Spinal cord (tissue), 10 donors: ENCODE measurements around the gene PRELP. TPM values are rescaled to one million over a fixed set of nuclear protein-coding genes. Genes with fewer than 3 reads are reported as not detected.

ENCODE experiments used
- DNase-seq, 6 donors: peaks; one replicate each; pipeline versions ENCODE4 v3.0.0 to v3.0.0-alpha.2; 2013 to 2015; ENCODE audit warnings: low spot score in 6 of 6, low read depth in 4 of 6
- H3K27ac ChIP-seq: one replicate; pipeline ENCODE4 v1.5.1; 2013; ENCODE audit warnings: low read depth, low read length, control low read depth
- H3K27me3 ChIP-seq: one replicate; pipeline ENCODE4 v1.6.1; 2013; ENCODE audit warnings: low read length; ENCODE audit not compliant: control insufficient read depth, insufficient read depth
- H3K36me3 ChIP-seq: one replicate; pipeline ENCODE4 v1.6.1; 2013; ENCODE audit warnings: low read length; ENCODE audit not compliant: control insufficient read depth, insufficient read depth
- H3K4me1 ChIP-seq: one replicate; pipeline ENCODE4 v1.6.1; 2013; ENCODE audit warnings: low read length; ENCODE audit not compliant: control insufficient read depth, insufficient read depth
- H3K4me3 ChIP-seq: one replicate; pipeline ENCODE4 v1.5.1; 2013; ENCODE audit warnings: low read depth, low read length, control low read depth
- H3K9me3 ChIP-seq: one replicate; pipeline ENCODE4 v1.6.1; 2013; ENCODE audit warnings: low read length; ENCODE audit not compliant: control insufficient read depth, insufficient read depth
- WGBS: methylation state at CpG from one replicate; pipeline ENCODE4 v1.1.5; 2013; ENCODE audit warnings: missing lambda C conversion rate; ENCODE audit not compliant: insufficient coverage; 5-methylcytosine and 5-hydroxymethylcytosine counted together
- polyA plus RNA-seq, 2 donors: library from polyadenylated mRNA; unstranded; fragments of 120-200 nt; gene quantifications; one replicate each; pipeline ENCODE4 v1.2.1, GENCODE V29; 2013; ENCODE audit not compliant: insufficient read length in 2 of 2
- total RNA-seq, 2 donors: library from RNA; depleted of rRNA in 1 of 2; stranded (reverse); fragments of 120-200 nt in 1 of 2; fragments of >200 nt in 1 of 2; gene quantifications; one replicate each; pipeline versions ENCODE4 v1.2.3 to v1.2.4, GENCODE V29; 2013 to 2014
- donor health status: healthy.

Gene PRELP
- total and polyA plus RNA-seq, 4 donors = 3.4 to 8.0 (median 4.0) TPM

DNA sequence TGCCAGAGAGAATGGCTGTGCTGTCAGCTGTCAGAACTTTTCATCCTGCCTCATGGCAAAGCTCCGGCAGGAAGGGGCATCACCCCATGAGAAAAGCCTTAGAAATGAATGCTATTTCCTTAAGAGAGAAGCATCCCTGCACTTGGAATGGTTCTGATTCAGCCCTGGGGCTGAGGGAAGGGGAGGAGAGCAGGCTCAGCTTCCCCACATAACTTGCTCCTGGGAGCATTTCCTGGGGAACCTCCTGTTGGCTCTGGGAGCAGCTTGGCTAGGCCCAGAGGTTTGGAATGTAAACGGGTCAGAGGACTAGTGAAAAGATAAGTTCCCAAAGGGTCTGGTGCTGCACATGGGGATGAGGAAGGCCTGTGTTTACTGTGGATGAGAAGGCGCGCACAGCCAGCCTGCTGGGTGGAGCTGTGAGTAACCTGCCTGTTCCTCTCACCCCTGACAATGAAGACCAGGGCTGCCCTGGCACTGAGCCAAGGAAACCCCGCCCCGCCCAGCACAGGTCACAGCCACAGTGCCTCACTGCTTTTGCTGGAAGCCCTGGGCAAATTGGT, 5.0 kb downstream of the PRELP start:
- Histone ChIP-seq H3K9me3 (no peaks in the 10 kb centered on the region), H3K4me3 (no peak overlapping the region), H3K27ac (peak overlapping the region; percentile 78), H3K4me1 (peaks cover 14% of the 10 kb centered on the region), H3K27me3 (no peaks in the 10 kb centered on the region), H3K36me3 (no peaks in the 10 kb centered on the region)
- 59% methylated on average over 4 of the region's 6 CpGs for WGBS
- no peak for DNase-seq

DNA sequence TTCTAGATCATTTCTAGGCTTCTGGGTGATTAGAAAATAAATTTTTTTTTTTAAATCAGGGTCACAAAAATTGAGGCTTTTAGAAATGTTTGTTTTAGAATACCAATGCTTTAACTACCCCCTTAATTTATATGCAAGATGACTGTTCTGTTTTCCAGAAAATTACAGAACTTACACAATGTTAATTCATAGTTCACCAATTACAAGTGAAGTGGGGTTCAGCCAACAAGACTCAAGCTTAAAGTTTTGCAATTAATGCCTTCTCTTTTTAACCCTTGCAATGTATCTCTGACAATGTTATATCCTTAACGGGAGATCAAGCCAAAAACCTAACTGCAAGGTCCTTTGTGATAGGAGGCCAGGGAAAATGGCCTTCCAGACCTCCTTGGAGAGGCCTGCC, 5.6 kb downstream of the PRELP start:
- no peak overlapping the region for H3K4me3 ChIP-seq
- H3K9me3 ChIP-seq = no peaks in the 10 kb centered on the region
- no peaks in the 10 kb centered on the region for H3K27me3 ChIP-seq
- no CpG with 5 or more reads among the region's 1 CpG for WGBS
- DNase-seq = no peak
- H3K36me3 ChIP-seq = no peaks in the 10 kb centered on the region
- peak overlapping the region; percentile 78 for H3K27ac ChIP-seq
- H3K4me1 ChIP-seq = peaks cover 11% of the 10 kb centered on the region

DNA sequence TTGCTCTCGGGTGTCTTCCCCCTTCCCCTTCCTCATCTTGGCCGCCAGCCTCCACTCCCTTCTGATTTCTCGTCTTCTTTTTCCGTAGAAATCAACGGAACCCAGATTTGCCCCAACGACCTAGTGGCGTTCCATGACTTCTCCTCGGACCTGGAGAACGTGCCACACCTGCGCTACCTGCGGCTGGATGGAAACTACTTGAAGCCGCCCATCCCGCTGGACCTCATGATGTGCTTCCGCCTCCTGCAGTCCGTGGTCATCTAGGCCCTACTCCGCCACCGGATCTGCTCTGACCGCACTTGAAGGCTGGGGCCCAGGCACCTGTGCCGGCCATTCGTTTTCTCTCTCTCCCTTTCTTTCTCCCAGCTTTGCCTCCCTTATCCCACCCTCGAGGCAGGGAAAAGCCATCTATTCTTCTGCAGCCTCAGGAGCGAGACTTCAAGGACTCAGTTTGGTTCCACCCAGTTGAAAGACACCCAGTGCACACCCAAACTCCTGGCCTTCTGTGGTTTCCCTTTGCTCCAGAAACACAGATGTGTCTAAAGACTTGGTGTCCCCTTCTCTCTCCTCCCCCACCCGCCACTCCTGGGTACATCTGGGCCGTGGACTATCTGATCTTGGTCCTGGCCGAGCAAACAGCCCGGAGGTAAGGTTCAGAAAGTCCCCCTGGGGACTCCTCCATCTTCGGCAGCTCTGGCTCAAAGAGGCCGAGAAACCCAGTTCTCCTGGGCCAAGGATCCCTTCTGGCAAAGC, 11.2 kb downstream of the PRELP start:
- H3K4me1 ChIP-seq = peaks cover 19% of the 10 kb centered on the region
- no peak for DNase-seq
- H3K27me3 ChIP-seq = no peaks in the 10 kb centered on the region
- peak overlapping the region; percentile 41 for H3K4me3 ChIP-seq
- no peaks in the 10 kb centered on the region for H3K36me3 ChIP-seq
- H3K27ac ChIP-seq = peak overlapping the region; percentile 89
- 85% methylated on average over 28 of the region's 28 CpGs for WGBS
- no peaks in the 10 kb centered on the region for H3K9me3 ChIP-seq

DNA sequence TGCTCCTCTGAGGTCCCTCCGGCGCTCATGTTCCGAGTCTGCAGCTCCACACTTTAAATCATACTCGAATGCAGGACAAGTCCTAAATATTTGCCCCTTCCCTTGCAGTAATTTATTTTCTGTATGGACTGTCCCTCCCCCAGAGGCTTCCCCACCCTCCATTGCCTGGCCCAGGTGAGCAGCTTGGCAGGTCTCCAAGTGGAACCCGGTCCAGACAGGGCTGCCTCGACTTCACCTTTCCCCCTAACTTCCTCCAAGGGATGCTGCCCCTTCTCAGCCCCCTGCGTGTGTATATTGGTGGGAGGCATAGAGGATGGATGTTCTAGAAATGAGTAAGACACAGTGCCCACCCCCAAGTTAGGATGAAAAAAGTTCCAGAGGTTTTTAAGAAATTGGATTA, 12.9 kb downstream of the PRELP start:
- H3K9me3 ChIP-seq = no peaks in the 10 kb centered on the region
- H3K27ac ChIP-seq = no peak overlapping the region
- peaks cover 26% of the 10 kb centered on the region for H3K4me1 ChIP-seq
- DNase-seq = no peak
- no peaks in the 10 kb centered on the region for H3K36me3 ChIP-seq
- WGBS = 83% methylated on average over 1 of the region's 7 CpGs
- no peaks in the 10 kb centered on the region for H3K27me3 ChIP-seq
- H3K4me3 ChIP-seq = no peak overlapping the region

DNA sequence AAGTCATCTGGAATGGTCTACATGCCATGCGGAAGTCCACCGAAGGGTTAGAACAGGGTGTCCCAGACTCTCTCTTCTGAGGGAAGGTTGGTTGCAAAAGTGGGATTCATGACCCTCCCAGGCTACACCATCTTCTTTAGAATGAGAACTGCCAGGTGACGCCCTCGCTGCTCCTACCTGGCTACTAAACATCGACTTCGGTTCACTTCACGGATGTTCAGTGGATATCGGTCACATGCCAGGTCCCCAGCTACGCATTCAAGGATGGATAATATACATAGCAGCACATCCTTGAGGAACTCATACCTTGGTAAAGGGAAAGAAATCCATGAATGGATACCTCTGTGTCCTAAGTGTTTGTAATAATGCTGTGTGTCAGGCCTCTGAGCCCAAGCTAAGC, 15.0 kb downstream of the PRELP start:
- Histone ChIP-seq H3K36me3 (no peaks in the 10 kb centered on the region), H3K27ac (no peak overlapping the region), H3K4me1 (peaks cover 27% of the 10 kb centered on the region), H3K27me3 (no peaks in the 10 kb centered on the region), H3K4me3 (no peak overlapping the region), H3K9me3 (no peaks in the 10 kb centered on the region)
- 98% methylated on average over 9 of the region's 9 CpGs for WGBS
- DNase-seq = no peak

DNA sequence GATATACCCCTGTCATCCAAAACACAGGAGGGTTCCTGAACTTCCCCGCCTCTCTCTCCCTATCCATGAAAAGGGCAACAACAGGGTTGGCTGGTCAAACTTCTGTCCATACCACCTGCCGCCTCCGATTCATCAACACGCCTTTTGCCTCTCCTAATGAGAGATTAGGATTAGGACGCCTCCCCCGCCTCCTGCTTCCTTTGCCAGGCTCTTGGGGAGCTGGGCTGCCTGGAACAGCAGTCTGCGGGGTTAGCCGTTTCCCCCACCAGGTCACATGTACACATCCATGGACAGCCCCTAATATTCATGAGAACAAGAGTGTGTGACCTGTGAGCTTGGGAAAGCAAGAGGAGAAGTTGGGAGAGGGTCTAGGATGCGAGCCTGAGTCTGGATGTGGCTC, 16.1 kb downstream of the PRELP start:
- no peaks in the 10 kb centered on the region for H3K27me3 ChIP-seq
- 54% methylated on average over 6 of the region's 9 CpGs for WGBS
- H3K36me3 ChIP-seq = no peaks in the 10 kb centered on the region
- peaks cover 32% of the 10 kb centered on the region for H3K4me1 ChIP-seq
- no peaks in the 10 kb centered on the region for H3K9me3 ChIP-seq
- no peak overlapping the region for H3K27ac ChIP-seq
- H3K4me3 ChIP-seq = no peak overlapping the region
- DNase-seq = no peak

DNA sequence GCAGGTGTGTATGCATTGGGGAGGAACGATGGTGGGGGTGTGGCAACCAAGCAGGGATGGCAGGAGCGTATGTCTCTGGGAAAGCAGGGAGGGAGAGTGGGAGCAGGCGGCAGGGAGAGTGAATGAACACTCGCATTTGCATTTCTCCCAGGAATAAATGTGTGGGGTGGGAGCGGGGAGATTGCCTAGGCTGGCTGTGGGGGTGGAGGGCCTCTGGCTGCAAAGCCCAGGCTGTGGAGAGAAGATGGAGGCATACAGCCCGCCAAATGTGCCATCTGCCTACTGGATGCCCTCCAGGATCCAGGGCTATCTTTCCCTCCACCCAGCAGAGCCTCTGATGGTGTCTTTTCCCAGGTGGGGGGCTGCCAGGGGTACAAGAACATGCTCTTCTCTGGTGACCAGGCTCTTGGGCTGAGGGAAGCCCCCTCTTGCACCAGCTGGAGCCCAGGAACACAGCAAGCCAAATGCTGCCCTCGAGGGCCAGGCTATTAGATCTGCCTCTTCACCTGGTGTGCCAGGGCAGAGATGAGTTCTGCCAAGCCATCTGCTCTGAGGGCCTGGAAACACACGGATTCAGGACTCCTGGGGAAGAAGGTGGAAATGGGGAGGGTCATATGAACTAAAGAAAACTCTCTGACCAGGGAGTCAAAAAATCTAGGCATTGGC, 16.6 kb downstream of the PRELP start:
- DNase-seq = peak in 2 of 6 donors; percentile 77 to 89
- Histone ChIP-seq H3K9me3 (no peaks in the 10 kb centered on the region), H3K27ac (no peak overlapping the region), H3K36me3 (no peaks in the 10 kb centered on the region), H3K27me3 (no peaks in the 10 kb centered on the region), H3K4me1 (peaks cover 32% of the 10 kb centered on the region), H3K4me3 (no peak overlapping the region)
- WGBS = 17% methylated on average over 7 of the region's 8 CpGs

DNA sequence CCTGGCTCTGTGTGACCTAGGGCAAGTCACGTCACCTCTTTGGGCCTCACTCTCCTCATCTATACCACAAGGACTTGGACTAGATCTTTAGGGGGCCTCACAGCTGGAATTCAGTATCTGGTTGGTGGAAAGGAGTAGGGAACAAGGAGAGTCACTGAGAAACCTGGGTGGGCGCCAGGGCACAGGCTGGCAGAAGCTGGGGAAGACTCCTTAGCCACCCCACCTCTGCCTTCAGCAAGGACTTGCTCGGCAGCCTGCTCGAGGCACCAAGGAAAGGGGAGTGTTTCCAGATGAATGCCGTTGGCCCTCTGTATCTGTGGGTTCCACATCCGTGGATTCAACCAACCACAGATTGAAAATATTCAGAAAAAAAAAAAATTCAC, 17.1 kb downstream of the PRELP start:
- H3K27ac ChIP-seq = no peak overlapping the region
- H3K4me1 ChIP-seq = peaks cover 31% of the 10 kb centered on the region

DNA sequence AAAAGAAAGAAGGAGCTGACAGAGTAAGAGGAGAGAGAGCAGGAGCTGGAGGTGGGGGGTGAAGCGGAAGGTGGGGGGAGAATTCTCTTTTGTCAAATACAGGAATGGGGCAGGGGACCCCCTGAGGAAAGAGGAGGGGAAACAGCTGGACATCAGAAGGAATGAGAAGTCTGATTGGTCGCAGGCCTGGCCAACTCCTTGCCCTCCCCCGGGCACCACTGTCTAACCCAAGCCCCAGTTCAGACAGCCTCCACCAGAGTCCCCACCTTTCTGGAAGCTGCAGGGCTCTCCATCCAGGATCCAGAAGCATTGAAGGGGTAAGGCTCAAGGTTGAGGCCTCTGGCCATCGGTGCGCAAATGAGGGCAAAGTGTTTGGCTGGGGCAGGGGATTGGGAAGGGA, 18.3 kb downstream of the PRELP start, which contains the start of gene OPTC:
OPTC (plus strand) TSS at position 253 of the 400 bp plus-strand sequence. CDS start 1,853 bp downstream, outside the sequence.
- Histone ChIP-seq H3K27ac (no peak within 1 kb of the TSS), H3K27me3 (no peaks in the 10 kb centered on the region), H3K36me3 (no peaks in the 10 kb centered on the region), H3K4me1 (peaks cover 34% of the 10 kb centered on the region), H3K9me3 (no peaks in the 10 kb centered on the region), H3K4me3 (no peak within 1 kb of the TSS)
- DNase-seq = no peak
- 75% methylated on average over 5 of the region's 5 CpGs for WGBS

More for the DNA sequence above, 17.1 kb downstream of the PRELP start:
- H3K4me3 ChIP-seq = no peak overlapping the region
- no peaks in the 10 kb centered on the region for H3K36me3 ChIP-seq
- no peaks in the 10 kb centered on the region for H3K27me3 ChIP-seq
- no peaks in the 10 kb centered on the region for H3K9me3 ChIP-seq
- no peak for DNase-seq
- no CpG with 5 or more reads among the region's 6 CpGs for WGBS
